ENCODE data around the gene SDC1.

GRCh38 chr2:20215183-20216040, 9.5 kb downstream of the SDC1 start:
- peak in 1 of 3 donors; percentile 16 for TF ChIP-seq POLR2AphosphoS5 (IDR thresholded peaks at IDR 0.05)
- no peak for TF ChIP-seq CTCF (IDR thresholded peaks at IDR 0.05)
